Embryonic facial prominence (tissue), 1 donor: ENCODE measurements around the gene COX6B2.
"Not testable (repeated sequence)": the region's sequence is repeated elsewhere in the genome, so short reads cannot be mapped to it uniquely, and the experiment has no call there.

Source experiments
- DNase-seq: peaks from one replicate; pipeline ENCODE4 v3.0.0-alpha.2; 2016; ENCODE audit errors: extremely low spot score

COX6B2 gene

GRCh38 chr19:55341595-55342531 is 12.7 kb downstream of the COX6B2 start:
- DNase-seq, result no peak

GRCh38 chr19:55341171-55341588 is 13.3 kb downstream of the COX6B2 start:
- no peak for DNase-seq

DNA sequence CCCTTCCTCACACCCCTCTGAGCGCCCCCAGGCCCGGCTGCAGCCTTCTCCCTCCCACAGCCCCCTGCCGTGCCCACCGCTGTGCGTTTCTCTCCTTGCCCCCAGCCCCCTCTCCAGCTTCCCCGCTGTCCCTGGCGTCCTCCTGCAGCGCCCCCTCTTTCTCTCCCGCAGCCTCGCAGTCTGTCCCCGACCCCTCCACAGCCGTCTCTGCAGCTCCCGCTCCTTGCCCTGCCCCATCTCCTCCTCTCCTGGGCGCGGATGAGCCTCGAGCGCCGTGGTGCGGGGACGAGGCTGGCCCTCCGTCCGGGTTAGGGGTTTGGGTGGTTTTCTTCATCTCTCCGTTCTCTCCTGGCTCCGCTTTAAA is 13.8 kb downstream of the COX6B2 start:
- no peak for DNase-seq

GRCh38 chr19:55339889-55340783 is 14.4 kb downstream of the COX6B2 start:
- DNase-seq, result no peak

- peak; percentile 100 for DNase-seq
These were observed 15.2 kb downstream of the COX6B2 start, which contains the start of gene KMT5C for GRCh38 chr19:55339105-55339888. KMT5C (plus strand) TSS chr19:55339876; CDS start chr19:55341937, 2,061 bp downstream.

DNA sequence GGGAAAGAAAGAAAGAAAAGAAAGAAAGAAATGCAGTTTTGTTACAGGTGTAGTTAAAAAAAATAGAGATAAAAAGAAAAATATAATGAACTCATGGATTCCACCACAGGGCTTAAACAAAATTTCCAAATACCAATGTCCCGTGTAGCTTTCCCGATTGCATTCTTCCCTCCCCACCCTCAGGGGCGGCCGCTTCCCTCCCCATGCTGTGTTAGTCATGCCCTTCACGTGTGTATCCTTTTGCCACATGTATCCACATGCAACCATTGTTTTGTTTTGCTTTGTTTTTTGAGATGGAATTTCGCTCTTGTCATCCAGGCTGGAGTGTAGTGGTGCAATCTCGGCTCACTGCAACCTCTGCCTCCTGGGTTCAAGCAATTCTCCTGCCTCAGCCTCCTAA is 18.4 kb downstream of the COX6B2 start:
- no peak for DNase-seq

- DNase-seq, result no peak
These were observed 20.6 kb downstream of the COX6B2 start for GRCh38 chr19:55333870-55334269.

- not testable (repeated sequence) for DNase-seq
These were observed 24.7 kb downstream of the COX6B2 start for GRCh38 chr19:55329791-55330190.

GRCh38 chr19:55328774-55329318 is 25.7 kb downstream of the COX6B2 start:
- not testable (repeated sequence) for DNase-seq

DNA sequence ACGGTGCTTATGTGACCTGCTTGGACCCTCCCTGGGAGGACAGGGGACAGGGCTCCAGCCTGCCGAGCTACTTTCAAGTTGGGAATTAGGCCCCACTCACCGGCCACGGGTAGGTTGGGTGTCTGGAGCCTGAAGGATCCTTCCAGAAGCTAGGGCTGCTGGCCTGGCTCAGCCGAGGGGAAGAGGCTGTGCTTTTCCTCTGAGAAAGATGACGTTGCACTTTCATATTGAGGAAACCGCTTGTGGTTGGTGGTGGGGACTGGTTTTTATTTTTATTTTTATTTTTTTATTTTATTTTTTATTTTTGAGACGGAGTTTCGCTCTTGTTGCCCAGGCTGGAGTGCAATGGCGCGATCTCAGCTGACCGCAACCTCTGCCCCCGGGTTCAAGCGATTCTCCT is 29.3 kb downstream of the COX6B2 start, which contains the start of gene TMEM150B:
Gene TMEM150B (minus strand): TSS at position 170 of the 400 bp plus-strand sequence. CDS start 4,305 bp downstream, outside the sequence.
- DNase-seq, result no peak

GRCh38 chr19:55324662-55325061 is 29.9 kb downstream of the COX6B2 start:
- no peak for DNase-seq

- DNase-seq, result no peak
These were observed 32.2 kb downstream of the COX6B2 start for GRCh38 chr19:55322204-55322885.

DNA sequence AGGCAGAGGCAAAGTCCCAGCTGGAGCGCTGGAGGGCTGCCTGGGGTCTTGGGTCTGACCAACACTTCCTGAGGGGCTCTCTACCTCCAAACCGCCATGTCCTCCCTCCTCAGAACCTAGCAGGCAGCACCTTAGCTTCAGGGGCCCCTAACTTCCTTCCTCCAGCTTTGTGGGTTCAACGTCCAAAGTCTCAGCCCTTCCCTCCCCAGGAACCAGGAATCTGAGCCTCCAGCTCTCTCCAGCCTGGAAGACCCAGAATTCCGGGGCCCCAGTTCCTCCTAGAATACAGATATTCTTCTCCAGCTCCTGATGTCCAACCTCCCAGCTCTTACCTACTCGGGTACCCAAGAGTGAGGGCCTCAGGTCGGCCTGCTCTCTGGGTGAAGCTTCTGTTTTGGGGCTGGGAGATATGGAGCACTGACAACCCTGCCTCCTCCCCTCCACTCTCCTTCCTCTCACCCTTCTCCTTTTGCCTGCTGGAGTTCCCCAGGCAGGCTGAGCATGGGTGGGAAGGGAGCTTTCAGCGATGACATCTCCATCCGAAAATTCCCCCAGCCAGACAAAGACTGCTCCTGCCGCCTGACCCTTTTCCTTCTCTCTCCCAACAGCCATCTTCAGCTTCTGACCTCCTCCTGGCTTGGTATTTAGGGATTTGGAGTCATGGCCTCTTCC is 32.9 kb downstream of the COX6B2 start:
- no peak for DNase-seq

GRCh38 chr19:55320844-55321419 is 33.6 kb downstream of the COX6B2 start:
- DNase-seq, result no peak

GRCh38 chr19:55319785-55320184 is 34.7 kb downstream of the COX6B2 start:
- no peak for DNase-seq

DNA sequence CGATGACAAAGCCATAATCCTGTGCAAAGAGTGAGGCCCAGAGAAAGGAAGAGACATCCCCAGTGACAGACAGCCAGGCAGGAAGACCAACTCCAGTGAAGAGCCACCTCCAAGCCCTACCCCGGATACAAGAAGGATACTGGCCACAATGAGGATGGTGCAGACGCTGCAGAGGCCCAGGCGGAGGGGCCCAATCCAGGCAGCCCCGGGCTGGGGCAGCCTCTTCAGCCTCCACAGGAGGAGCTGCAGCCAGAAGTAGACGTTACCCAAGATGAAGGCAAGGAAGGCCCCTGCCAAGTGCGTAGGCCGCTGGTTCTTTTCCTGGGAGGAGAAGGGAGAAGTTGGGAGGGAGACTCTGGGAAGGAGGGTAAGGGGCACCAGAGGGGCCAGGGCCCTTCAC is 37.9 kb downstream of the COX6B2 start:
- DNase-seq, result no peak

- DNase-seq, result no peak
These were observed 38.5 kb downstream of the COX6B2 start for GRCh38 chr19:55315956-55316525.

- DNase-seq, result no peak
These were observed 40.1 kb downstream of the COX6B2 start for GRCh38 chr19:55314396-55314795.
